ENCODE data around the gene PTPRN2. TPM values are rescaled to one million over a fixed set of nuclear protein-coding genes. Genes with fewer than 3 reads are reported as not detected.

Gene PTPRN2
- total and polyA plus RNA-seq, 2 donors from 2014 or later: 4.8 to 6.2 TPM

DNA sequence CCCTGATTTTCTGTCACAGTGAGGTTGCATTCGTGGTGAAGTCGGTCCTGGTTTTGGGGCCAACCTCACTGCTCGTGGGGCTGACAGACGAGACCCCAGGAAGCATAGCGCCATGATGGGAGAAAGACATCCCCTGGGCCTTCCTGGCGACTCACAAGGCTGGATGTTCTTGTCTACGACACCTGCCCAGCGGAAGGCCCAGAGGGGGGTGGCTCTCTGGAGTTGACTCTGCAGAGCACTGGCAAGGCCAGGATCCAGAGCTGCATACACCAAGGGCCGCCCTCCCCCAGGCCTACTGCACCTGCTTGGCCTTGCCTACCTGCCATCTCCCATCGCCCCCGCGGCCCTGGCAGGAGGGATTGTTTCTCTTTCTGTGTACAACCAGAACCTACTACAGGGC, 608.9 kb downstream of the PTPRN2 start:
- H3K27ac ChIP-seq (ENCODE audit: low read depth in 2 of 2, low read length in 2 of 2): no peak overlapping the region
- TF ChIP-seq, protein P1, sequence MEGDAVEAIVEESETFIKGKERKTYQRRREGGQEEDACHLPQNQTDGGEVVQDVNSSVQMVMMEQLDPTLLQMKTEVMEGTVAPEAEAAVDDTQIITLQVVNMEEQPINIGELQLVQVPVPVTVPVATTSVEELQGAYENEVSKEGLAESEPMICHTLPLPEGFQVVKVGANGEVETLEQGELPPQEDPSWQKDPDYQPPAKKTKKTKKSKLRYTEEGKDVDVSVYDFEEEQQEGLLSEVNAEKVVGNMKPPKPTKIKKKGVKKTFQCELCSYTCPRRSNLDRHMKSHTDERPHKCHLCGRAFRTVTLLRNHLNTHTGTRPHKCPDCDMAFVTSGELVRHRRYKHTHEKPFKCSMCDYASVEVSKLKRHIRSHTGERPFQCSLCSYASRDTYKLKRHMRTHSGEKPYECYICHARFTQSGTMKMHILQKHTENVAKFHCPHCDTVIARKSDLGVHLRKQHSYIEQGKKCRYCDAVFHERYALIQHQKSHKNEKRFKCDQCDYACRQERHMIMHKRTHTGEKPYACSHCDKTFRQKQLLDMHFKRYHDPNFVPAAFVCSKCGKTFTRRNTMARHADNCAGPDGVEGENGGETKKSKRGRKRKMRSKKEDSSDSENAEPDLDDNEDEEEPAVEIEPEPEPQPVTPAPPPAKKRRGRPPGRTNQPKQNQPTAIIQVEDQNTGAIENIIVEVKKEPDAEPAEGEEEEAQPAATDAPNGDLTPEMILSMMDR (IDR thresholded peaks at IDR 0.05; ENCODE audit: borderline replicate concordance, extremely low read depth, insufficient read depth): no peak
- no peaks in the 10 kb centered on the region for H3K27me3 ChIP-seq (ENCODE audit: control insufficient read depth, insufficient read depth, low read length)
- no peak overlapping the region for H3K9ac ChIP-seq (ENCODE audit: low read length in 3 of 3)
- intact Hi-C loops (cut with DNase I): no loop called here
- H3K36me3 ChIP-seq (ENCODE audit: control insufficient read depth in 2 of 3, insufficient read depth in 3 of 3, low read length in 3 of 3): no peaks in the 10 kb centered on the region
- peaks cover 0 to 9% (median 0%) of the 10 kb centered on the region in 3 donors for H3K9me3 ChIP-seq (ENCODE audit: control insufficient read depth in 2 of 3, insufficient read depth in 1 of 3, low read length in 3 of 3)
- no peak overlapping the region for H3K4me3 ChIP-seq (ENCODE audit: low read length in 3 of 3)
- FAIRE-seq: no peak
- no peaks in the 10 kb centered on the region for H3K4me1 ChIP-seq (ENCODE audit: control insufficient read depth in 2 of 3, insufficient read depth in 2 of 3, low read depth in 1 of 3, low read length in 3 of 3)
- DNase-seq: peak in 2 of 5 donors; percentile 21 to 61

DNA sequence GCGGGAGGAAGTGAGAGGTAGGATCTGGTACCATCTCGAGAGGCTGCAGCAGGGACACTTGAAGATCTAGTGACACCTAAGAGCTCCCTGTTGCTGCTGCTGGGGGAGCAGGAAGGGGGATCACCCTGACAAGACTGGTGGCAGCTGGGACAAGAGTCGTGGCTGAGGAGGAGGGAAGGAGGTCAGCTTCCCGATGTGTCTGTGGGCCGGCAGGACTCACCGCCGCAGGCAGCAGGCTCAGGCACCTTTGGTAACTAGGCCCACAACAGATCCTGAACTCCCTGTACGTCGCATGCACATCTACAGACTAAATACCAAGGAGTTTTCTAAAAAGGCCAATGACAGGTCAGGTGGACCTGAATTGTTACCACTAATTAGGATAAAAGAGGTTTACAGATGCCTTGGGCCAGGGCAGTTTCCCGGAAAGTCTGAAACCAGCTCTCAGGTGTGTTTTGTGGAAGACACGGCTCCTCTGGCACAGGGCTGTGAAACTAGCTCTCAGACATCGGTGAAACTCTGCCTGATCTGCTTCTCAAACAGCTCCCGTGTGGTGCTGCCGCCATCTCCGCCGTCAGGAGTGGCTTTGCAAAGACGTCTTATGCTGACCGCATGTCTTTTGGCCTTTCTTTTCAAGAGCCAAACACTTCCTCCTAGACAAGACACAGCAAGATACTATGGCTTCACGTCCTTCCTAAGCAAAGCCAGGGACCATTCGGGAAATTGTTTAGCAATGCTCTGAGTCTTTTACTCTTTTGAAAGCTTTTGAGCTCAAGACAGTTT, 609.7 kb downstream of the PTPRN2 start:
- Histone ChIP-seq H3K27ac (ENCODE audit: low read depth in 2 of 2, low read length in 2 of 2) (no peak overlapping the region), H3K4me3 (ENCODE audit: low read length in 3 of 3) (no peak overlapping the region), H3K36me3 (ENCODE audit: control insufficient read depth in 2 of 3, insufficient read depth in 3 of 3, low read length in 3 of 3) (no peaks in the 10 kb centered on the region), H3K9ac (ENCODE audit: low read length in 3 of 3) (no peak overlapping the region), H3K4me1 (ENCODE audit: control insufficient read depth in 2 of 3, insufficient read depth in 2 of 3, low read depth in 1 of 3, low read length in 3 of 3) (no peaks in the 10 kb centered on the region), H3K27me3 (ENCODE audit: control insufficient read depth, insufficient read depth, low read length) (no peaks in the 10 kb centered on the region), H3K9me3 (ENCODE audit: control insufficient read depth in 2 of 3, insufficient read depth in 1 of 3, low read length in 3 of 3) (peaks cover 0 to 11% (median 0%) of the 10 kb centered on the region in 3 donors)
- peak in 2 of 5 donors; percentile 15 to 28 for DNase-seq
- TF ChIP-seq, protein P1 (IDR thresholded peaks at IDR 0.05; ENCODE audit: borderline replicate concordance, extremely low read depth, insufficient read depth): no peak
- no peak for FAIRE-seq
- intact Hi-C loops (cut with DNase I): no loop called here

DNA sequence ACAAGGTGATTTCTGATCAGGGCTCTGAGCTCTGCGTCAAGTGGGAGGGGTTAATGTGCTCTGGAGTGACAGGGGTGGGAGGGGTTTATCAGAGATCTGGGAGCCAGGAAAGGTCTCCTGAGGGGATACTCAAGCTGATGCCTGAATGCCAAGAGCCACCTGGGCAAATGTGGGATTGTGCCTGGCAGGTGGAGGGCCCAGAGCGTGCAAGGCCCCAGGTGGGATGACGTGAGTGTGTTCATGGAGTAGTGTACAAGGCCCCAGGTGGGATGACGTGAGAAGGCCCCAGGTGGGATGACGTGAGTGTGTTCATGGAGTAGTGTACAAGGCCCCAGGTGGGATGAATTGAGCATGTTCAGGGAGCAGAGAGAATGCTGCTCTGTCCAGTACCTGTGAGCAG, 610.3 kb downstream of the PTPRN2 start:
- DNase-seq: peak in 2 of 5 donors; percentile 14 to 39
- FAIRE-seq: no peak

More for the DNA sequence above, 610.3 kb downstream of the PTPRN2 start:
- no peaks in the 10 kb centered on the region for H3K27me3 ChIP-seq (ENCODE audit: control insufficient read depth, insufficient read depth, low read length)
- TF ChIP-seq, protein P1 (IDR thresholded peaks at IDR 0.05; ENCODE audit: borderline replicate concordance, extremely low read depth, insufficient read depth): no peak
- peaks cover 0 to 11% (median 0%) of the 10 kb centered on the region in 3 donors for H3K9me3 ChIP-seq (ENCODE audit: control insufficient read depth in 2 of 3, insufficient read depth in 1 of 3, low read length in 3 of 3)
- H3K36me3 ChIP-seq (ENCODE audit: control insufficient read depth in 2 of 3, insufficient read depth in 3 of 3, low read length in 3 of 3): no peaks in the 10 kb centered on the region
- no peak overlapping the region for H3K9ac ChIP-seq (ENCODE audit: low read length in 3 of 3)
- intact Hi-C loops (cut with DNase I): no loop called here
- no peaks in the 10 kb centered on the region for H3K4me1 ChIP-seq (ENCODE audit: control insufficient read depth in 2 of 3, insufficient read depth in 2 of 3, low read depth in 1 of 3, low read length in 3 of 3)
- H3K4me3 ChIP-seq (ENCODE audit: low read length in 3 of 3): no peak overlapping the region
- H3K27ac ChIP-seq (ENCODE audit: low read depth in 2 of 2, low read length in 2 of 2): no peak overlapping the region

All from kidney (tissue), 14 donors.